NCI-H2196 (cell line): ENCODE results near the gene HEATR5B.

Experiments
- DNase-seq: peaks from one replicate; lab custom pipeline; 2025; ENCODE audit not compliant: unreplicated experiment; lab: John Stamatoyannopoulos, UW

The HEATR5B gene

DNA sequence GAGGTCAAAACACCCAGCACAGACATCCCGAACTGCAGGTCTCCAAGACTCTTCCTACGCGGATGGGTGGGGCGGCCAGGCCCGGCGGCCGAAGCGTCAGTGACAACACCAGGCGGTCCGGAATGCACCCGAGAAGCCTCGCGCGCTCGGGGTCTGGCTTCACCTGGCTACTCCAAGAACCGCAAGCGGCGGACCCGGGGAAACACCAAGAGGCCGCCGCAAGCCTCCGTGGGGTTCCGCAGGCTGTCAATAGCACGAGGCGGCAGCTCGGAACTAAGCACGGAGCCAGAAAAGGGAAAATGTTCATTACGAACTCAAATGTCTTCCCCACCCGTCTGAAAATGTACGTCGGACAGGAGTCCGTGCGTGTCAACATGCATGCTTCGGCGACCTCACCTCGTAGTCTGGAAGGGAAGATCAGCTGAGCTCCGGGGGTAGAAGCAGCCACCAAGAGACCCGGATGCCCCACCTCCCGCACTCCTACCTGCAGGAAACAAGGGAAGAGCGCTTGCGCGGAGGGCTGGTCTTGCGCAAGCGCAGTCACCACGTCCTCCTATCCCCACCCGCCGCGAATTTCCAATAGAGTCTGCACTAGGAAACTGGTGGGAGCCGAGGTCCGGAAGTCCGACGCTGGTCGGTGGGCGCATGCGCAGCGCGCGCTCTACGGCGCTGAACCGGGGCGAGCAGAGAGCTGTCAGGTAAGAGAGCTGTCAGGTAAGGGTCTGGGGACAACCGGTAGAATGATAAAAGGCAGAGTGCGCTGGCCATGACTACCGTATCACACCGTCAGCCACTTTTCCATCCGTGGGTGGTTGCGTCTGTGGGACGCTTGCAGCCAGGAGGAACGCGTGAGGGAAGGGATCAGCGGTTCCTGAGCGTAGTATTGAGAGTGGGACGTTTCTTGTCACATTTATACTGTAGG lies at the start of gene HEATR5B, which contains the start of gene GPATCH11:
HEATR5B (minus strand) TSS at position 500 of the 922 bp plus-strand sequence. CDS start 958 bp downstream, outside the sequence.
GPATCH11 (plus strand) TSS at position 646 of the 922 bp plus-strand sequence. CDS start 3,864 bp downstream, outside the sequence.
- DNase-seq, result peak; percentile 98

DNA sequence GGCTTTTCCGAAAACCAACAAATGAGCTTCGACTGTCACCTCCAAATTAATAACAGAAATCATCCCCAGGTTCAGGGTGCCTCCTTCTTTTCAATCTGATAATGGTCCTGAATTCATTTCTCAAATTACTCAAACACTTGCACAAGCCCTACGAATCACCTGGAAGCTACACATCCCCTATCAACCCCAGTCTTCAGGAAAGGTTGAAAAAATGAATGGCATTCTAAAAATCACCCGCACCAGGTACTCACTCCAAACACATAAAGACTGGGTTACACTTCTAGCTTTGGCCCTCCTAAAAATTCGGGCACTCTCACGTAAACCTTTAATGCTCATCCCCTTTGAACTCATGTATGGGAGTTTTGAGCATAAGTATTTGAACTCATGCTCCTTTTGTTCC lies 48.7 kb upstream of the HEATR5B start:
- no peak for DNase-seq

- no peak for DNase-seq
Measured at GRCh38 chr2:37125416-37125815, 41.2 kb upstream of the HEATR5B start.

GRCh38 chr2:37119157-37119556 lies 35.0 kb upstream of the HEATR5B start:
- DNase-seq, result no peak

GRCh38 chr2:37117566-37117965 lies 33.4 kb upstream of the HEATR5B start:
- DNase-seq, result no peak

- no peak for DNase-seq
Measured at GRCh38 chr2:37111958-37112357, 27.8 kb upstream of the HEATR5B start.

DNA sequence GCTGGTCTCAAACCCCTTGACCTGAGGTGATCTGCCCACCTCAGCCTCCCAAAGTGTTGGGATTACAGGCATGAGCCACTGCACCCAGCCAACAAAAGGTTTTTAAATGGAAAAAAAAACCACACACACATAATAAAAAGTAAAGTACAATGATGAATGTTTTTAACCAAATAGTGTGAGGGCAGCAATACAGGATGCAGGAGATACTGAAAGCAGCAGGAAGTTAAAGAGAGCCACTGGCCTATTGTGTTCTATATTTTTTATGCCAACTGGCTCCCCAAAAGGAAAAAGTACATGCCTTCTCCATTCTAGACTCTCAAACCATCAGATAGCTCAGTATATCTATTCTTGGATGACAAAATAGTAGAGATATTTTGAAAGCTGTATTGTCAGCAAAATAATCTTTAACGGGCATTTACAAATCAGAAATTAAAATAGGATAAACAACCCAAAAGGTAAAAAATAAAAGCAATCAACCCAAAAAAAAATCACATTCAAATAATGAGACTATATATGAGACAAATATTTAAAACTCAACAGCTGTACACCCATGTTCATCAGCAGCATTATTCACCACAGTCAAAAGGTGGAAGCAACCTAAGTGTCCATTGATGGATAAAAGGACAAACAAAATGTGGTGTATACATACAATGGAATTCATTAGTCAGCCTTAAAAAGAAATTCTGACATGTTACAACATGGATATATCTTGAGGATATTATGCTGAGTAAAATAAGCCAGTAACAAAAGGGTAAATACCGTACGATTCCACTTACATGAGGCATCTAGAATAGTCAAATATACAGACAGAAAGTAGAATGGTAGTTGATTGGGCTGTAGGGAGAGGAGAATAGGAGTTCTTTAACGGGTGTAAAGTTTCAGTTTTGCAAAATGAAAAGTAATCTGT lies 26.4 kb upstream of the HEATR5B start:
- no peak for DNase-seq

GRCh38 chr2:37109523-37109922 lies 25.4 kb upstream of the HEATR5B start:
- no peak for DNase-seq

DNA sequence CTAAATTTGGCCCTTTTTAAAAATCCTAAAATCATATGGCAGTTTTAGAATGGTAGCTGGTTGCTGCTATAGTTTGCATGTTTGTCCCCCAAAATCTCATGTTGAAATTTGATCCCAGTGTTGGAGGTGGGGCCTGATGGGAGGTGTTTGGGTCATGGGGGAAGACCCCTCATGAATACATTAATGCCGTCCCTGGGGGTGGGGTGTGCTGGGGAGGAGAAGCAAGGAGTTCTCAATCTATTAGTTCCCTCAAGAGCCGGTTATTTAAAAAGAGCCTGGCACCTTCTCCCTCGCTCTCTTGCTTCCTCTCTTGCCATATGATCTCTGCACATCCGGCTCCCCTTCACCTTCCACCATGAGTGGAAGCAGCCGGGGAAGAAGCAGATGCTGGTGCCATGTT lies 21.0 kb upstream of the HEATR5B start:
- no peak for DNase-seq

- no peak for DNase-seq
Measured at GRCh38 chr2:37104178-37104577, 20.0 kb upstream of the HEATR5B start.

DNA sequence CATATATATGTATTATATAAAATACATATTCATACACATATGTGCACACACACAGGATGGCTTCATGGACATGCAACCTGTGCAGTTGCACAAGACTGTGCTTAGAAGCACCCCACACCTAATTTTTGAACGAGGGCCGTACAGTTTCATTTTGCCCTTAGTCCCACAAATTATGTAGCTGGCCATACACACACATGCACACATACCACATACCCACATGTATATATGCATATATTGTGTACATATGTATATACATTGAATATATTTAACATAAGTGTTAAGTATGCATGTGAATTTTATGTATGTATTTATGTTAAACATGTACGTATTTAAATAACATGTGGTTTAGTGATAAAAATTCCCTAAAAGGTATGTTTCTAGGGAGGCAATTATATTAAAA lies 18.4 kb upstream of the HEATR5B start:
- no peak for DNase-seq

DNA sequence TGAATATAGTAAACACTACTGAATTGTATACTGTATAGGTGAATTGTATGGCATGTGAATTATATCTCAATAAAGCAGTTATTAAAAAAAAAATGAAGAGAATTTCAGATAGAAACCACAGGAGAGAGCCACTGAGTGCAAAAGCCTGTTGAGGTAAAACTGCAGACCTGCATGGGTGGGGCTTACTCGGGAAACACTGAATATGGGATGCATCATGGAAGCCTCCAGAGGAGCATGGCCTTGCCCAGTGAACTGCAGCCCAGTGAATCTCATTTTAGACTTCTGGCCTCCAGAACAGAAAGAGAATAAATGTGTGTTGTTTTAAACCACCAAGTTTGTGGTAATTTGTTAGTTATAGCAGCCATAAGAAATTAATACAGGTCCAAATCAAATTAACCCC lies 15.9 kb upstream of the HEATR5B start:
- DNase-seq, result no peak

- no peak for DNase-seq
Measured at GRCh38 chr2:37098416-37099118, 14.4 kb upstream of the HEATR5B start.

GRCh38 chr2:37096568-37096967 lies 12.4 kb upstream of the HEATR5B start:
- no peak for DNase-seq

- no peak for DNase-seq
Measured at GRCh38 chr2:37091873-37092272, 7.7 kb upstream of the HEATR5B start.

- DNase-seq, result no peak
Measured at GRCh38 chr2:37090019-37090477, 5.9 kb upstream of the HEATR5B start.

GRCh38 chr2:37085731-37086147 lies 1.6 kb upstream of the HEATR5B start:
- DNase-seq, result no peak

DNA sequence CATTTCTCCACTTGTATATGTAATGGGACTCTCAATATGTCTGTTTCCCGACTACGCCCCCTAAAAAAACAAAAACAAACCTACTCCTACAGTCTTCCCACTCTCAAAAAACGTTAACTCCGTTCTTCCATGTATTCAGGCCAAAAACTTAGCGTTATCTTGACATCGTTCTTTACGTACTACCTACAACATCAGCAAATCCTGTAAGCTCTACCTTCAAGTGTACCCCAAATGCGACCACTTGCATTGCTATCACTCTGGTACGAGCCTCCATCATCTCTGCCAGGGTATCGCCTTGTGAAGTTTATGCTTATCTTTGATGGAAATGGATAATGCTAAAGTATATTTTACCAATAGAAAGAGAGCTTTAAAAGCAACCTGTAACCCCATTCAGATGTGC lies 625 bp upstream of the HEATR5B start:
- DNase-seq, result no peak

- no peak for DNase-seq
Measured at GRCh38 chr2:37080689-37081088, 3.5 kb downstream of the HEATR5B start.

GRCh38 chr2:37080266-37080665 lies 3.9 kb downstream of the HEATR5B start:
- no peak for DNase-seq

DNA sequence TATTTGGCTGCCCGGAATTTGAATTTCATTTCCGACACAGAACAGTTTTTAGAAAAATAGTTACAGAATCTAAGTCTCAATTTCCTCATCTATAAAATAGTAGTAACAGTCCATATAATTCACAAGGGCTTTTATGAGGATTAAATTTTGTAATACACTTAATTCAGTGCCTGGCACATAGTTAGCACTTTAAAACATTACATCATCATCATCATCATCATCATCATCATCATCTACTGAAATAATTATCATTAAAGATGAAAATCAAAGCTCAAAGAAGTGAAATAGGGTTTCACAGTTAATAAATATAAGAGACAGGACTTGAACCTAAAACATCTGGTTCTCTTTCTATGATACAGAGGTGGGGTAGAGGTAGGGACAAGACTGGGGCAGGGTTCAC lies 13.2 kb downstream of the HEATR5B start:
- no peak for DNase-seq
